Uterus (tissue), 4 donors: ENCODE data around the gene SIRT3. TPM values are rescaled to one million over a fixed set of nuclear protein-coding genes. Genes with fewer than 3 reads are reported as not detected.
A peak's percentile ranks its signal among the peaks of the same experiment; 100 is the strongest.

Source experiments
- DNase-seq, 2 donors: peaks; one replicate each; pipeline ENCODE4 v3.0.0-alpha.2; 2019 to 2020
- H3K27ac ChIP-seq, 2 donors: fragments of 200-600 bp; sonication (generic); 1 replicate in 1 of 2; 2 replicates in 1 of 2; pipeline ENCODE4 v1.5.1; 2016 to 2018
- H3K27me3 ChIP-seq, 2 donors: fragments of 200-600 bp; sonication (generic); one replicate each; pipeline ENCODE4 v1.5.1; 2018 to 2019; ENCODE audit warnings: control low read depth in 1 of 2
- H3K36me3 ChIP-seq, 2 donors: fragments of 200-600 bp; sonication (generic); one replicate each; pipeline ENCODE4 v1.5.1; 2019; ENCODE audit warnings: control low read depth in 1 of 2
- H3K4me1 ChIP-seq, 2 donors: fragments of 200-600 bp; sonication (generic); one replicate each; pipeline ENCODE4 v1.5.1; 2018 to 2019; ENCODE audit warnings: control low read depth in 1 of 2
- H3K4me3 ChIP-seq, 2 donors: fragments of 200-600 bp; sonication (generic); 1 replicate in 1 of 2; 2 replicates in 1 of 2; pipeline ENCODE4 v1.5.1; 2018 to 2019; ENCODE audit warnings: mild to moderate bottlenecking in 1 of 2
- H3K9me3 ChIP-seq, 2 donors: fragments of 200-600 bp; sonication (generic); one replicate each; pipeline ENCODE4 v1.5.1; 2019; ENCODE audit warnings: control low read depth in 1 of 2
- POLR2A ChIP-seq, 2 donors: fragments of 450-650 bp; IDR thresholded peaks; one replicate each; pipeline ENCODE4 v1.6.1; 2016; ENCODE audit warnings: antibody characterized with exemption in 2 of 2, mild to moderate bottlenecking in 1 of 2, moderate library complexity in 1 of 2
- intact Hi-C: fragments of 100-400 bp; cut with DNase I; formaldehyde crosslinking; loops from one replicate; pipeline ENCODE4 v1.15.1; 2023; ENCODE audit warnings: low total_unique reads
- total RNA-seq, 4 donors: library from RNA; depleted of rRNA in 3 of 4; stranded (reverse); fragments of >200 nt in 3 of 4; gene quantifications; one replicate each; pipeline versions ENCODE4 v1.1.0 to v1.2.4, GENCODE V29; 2014 to 2023
- TF ChIP-seq, protein P1 (sequence below), 4 experiments: fragments of 200-600 bp in 2 of 4; fragments of 450-650 bp in 2 of 4; sonication (generic) in 2 of 4; IDR thresholded peaks; one replicate each; pipeline ENCODE4 v1.5.1; 2016 to 2019; ENCODE audit warnings: antibody characterized with exemption in 4 of 4, mild to moderate bottlenecking in 2 of 4, moderate library complexity in 1 of 4
- donor health status: DM: yes; HTN: yes; CAD: no.

SIRT3 gene
- total RNA-seq, 4 donors from 2014 or later, result 1.5 to 25.9 (median 9.8) TPM

DNA sequence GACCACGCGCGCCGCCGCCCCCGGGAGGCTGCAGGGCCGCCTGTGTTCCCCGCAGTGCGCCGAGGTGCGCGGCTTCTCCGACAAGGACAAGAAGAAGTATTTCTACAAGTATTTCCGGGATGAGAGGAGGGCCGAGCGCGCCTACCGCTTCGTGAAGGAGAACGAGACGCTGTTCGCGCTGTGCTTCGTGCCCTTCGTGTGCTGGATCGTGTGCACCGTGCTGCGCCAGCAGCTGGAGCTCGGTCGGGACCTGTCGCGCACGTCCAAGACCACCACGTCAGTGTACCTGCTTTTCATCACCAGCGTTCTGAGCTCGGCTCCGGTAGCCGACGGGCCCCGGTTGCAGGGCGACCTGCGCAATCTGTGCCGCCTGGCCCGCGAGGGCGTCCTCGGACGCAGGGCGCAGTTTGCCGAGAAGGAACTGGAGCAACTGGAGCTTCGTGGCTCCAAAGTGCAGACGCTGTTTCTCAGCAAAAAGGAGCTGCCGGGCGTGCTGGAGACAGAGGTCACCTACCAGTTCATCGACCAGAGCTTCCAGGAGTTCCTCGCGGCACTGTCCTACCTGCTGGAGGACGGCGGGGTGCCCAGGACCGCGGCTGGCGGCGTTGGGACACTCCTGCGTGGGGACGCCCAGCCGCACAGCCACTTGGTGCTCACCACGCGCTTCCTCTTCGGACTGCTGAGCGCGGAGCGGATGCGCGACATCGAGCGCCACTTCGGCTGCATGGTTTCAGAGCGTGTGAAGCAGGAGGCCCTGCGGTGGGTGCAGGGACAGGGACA, 44.8 kb upstream of the SIRT3 start:
- H3K9me3 ChIP-seq, result peaks cover 0 to under 1% of the 10 kb centered on the region in 2 donors
- H3K27me3 ChIP-seq, result peaks cover 29 to 36% of the 10 kb centered on the region in 2 donors
- peaks cover 0 to 7% of the 10 kb centered on the region in 2 donors for H3K4me1 ChIP-seq
- TF ChIP-seq, protein P1, sequence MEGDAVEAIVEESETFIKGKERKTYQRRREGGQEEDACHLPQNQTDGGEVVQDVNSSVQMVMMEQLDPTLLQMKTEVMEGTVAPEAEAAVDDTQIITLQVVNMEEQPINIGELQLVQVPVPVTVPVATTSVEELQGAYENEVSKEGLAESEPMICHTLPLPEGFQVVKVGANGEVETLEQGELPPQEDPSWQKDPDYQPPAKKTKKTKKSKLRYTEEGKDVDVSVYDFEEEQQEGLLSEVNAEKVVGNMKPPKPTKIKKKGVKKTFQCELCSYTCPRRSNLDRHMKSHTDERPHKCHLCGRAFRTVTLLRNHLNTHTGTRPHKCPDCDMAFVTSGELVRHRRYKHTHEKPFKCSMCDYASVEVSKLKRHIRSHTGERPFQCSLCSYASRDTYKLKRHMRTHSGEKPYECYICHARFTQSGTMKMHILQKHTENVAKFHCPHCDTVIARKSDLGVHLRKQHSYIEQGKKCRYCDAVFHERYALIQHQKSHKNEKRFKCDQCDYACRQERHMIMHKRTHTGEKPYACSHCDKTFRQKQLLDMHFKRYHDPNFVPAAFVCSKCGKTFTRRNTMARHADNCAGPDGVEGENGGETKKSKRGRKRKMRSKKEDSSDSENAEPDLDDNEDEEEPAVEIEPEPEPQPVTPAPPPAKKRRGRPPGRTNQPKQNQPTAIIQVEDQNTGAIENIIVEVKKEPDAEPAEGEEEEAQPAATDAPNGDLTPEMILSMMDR (IDR thresholded peaks at IDR 0.05), result no peak
- TF ChIP-seq POLR2A (IDR thresholded peaks at IDR 0.05), result no peak
- no peak overlapping the region for H3K4me3 ChIP-seq
- H3K36me3 ChIP-seq, result no peaks in the 10 kb centered on the region
- intact Hi-C loops, result no loop called here
- no peak overlapping the region for H3K27ac ChIP-seq
- DNase-seq, result peak in 1 of 2 donors; percentile 8

DNA sequence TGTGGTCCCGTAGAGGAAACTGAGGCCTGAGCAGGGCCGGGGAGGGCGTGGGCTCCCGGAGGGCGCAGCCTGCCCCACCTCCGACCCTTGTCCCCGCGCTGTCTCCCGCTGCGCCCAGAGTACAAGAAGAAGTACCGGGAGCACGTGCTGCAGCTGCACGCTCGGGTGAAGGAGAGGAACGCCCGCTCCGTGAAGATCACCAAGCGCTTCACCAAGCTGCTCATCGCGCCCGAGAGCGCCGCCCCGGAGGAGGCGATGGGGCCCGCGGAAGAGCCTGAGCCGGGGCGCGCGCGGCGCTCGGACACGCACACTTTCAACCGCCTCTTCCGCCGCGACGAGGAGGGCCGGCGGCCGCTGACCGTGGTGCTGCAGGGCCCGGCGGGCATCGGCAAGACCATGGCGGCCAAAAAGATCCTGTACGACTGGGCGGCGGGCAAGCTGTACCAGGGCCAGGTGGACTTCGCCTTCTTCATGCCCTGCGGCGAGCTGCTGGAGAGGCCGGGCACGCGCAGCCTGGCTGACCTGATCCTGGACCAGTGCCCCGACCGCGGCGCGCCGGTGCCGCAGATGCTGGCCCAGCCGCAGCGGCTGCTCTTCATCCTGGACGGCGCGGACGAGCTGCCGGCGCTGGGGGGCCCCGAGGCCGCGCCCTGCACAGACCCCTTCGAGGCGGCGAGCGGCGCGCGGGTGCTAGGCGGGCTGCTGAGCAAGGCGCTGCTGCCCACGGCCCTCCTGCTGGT, 44.0 kb upstream of the SIRT3 start:
- Histone ChIP-seq H3K4me3 (no peak overlapping the region), H3K27ac (no peak overlapping the region), H3K27me3 (peaks cover 29 to 36% of the 10 kb centered on the region in 2 donors)

DNA sequence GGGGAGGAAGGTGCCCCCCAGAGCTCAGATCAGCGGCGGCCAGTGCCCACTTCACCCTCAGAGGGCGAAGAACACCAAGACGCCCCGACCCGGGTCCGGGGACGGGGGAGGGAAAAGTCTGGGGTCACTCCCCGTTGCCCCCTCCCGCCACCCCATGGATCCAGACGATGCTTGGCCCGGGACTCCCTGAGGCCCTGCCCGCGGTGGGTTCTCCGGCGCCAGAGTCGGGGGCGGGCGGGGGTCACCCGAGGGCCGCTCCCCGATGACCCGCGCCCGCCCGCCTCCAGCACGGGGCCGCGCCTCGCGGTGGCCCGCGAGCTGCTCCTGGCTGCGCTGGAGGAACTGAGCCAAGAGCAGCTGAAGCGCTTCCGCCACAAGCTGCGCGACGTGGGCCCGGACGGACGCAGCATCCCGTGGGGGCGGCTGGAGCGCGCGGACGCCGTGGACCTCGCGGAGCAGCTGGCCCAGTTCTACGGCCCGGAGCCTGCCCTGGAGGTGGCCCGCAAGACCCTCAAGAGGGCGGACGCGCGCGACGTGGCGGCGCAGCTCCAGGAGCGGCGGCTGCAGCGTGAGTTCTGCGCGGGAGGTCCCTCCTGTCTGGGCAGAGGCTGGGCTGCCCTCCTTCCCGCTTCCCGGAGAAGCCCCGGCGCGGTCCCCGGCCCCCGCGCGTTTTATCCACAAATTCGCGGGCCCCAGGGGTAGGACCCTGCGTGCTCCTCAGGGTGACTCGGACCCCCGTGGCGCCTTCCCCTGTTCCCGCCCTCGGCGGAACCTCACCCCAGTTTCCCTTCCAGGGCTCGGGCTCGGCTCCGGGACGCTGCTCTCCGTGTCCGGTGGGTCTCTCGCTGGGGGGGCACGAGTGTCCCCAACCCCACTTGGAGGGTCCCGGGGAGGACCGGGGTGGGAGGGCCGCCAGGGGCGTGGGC, 43.2 kb upstream of the SIRT3 start:
- H3K27ac ChIP-seq, result no peak overlapping the region
- H3K4me1 ChIP-seq, result peaks cover 0 to 7% of the 10 kb centered on the region in 2 donors
- DNase-seq, result no peak
- no peaks in the 10 kb centered on the region for H3K36me3 ChIP-seq
- TF ChIP-seq, protein P1 (IDR thresholded peaks at IDR 0.05), result no peak
- no peak for TF ChIP-seq POLR2A (IDR thresholded peaks at IDR 0.05)
- no peak overlapping the region for H3K4me3 ChIP-seq
- H3K9me3 ChIP-seq, result peaks cover 0 to 5% of the 10 kb centered on the region in 2 donors
- H3K27me3 ChIP-seq, result peaks cover 29 to 32% of the 10 kb centered on the region in 2 donors
- intact Hi-C loops, result no loop called here

More for the DNA sequence above, 44.0 kb upstream of the SIRT3 start:
- Histone ChIP-seq H3K4me1 (peaks cover 0 to 7% of the 10 kb centered on the region in 2 donors), H3K9me3 (peaks cover 0 to 5% of the 10 kb centered on the region in 2 donors), H3K36me3 (no peaks in the 10 kb centered on the region)
- intact Hi-C loops, result no loop called here
- DNase-seq, result peak in 1 of 2 donors; percentile 9
- TF ChIP-seq, protein P1 (IDR thresholded peaks at IDR 0.05), result no peak
- TF ChIP-seq POLR2A (IDR thresholded peaks at IDR 0.05), result no peak

DNA sequence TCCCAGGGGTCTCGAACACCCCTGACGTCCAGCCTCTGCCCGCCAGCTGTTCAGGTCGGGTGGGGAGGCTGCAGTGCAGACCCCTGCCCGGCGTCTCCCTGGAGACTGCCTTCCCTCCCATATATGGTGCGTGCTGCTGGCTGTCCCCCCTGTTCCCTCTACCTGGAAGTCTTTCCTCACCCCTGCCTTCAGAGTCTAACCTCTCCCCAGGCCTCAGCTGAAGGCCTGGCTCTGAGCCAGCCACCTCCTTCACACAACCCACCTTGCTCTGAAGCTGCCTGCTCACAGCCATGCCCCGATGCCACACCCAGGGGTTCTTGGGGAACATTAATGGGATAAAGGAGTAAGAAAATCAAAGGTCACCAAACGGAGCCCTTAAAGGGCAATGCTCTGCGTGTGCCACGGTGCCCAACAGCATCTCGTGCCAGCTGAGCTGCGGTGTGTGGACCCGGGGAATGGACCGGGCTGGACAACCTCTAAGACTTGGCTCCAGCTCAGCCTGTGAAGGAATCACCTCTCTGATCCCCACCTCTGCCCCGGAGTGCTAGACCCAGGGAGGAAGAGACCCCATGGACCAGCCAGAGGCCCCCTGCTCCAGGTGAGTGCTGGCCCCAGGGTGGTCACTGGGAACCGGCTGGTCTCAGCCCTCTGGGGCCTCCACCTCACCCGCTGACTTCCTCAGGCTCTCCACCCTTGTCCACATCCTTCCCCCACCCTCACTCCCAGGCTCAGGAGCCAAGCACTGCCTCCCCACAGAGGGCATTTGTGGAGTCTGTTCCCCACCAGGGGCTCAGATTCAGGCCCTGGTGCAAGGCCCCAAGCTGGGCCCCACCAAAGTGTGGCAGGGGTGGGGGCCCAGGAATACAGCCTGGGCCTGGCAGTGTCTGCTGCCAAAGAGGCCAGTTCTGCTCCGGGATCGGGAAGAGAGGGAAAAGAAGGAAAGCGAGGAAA, 42.1 kb upstream of the SIRT3 start, which contains the start of gene NLRP6:
NLRP6 (plus strand) TSS at position 407 of the 951 bp plus-strand sequence; CDS start at position 570, 163 bp downstream.
- peaks cover 29 to 32% of the 10 kb centered on the region in 2 donors for H3K27me3 ChIP-seq
- H3K27ac ChIP-seq, result no peak within 1 kb of the TSS
- TF ChIP-seq, protein P1 (IDR thresholded peaks at IDR 0.05), result no peak
- no peak for TF ChIP-seq POLR2A (IDR thresholded peaks at IDR 0.05)
- intact Hi-C loops, result no loop called here
- H3K36me3 ChIP-seq, result no peaks in the 10 kb centered on the region
- H3K9me3 ChIP-seq, result peaks cover 0 to 5% of the 10 kb centered on the region in 2 donors
- peaks cover 0 to 7% of the 10 kb centered on the region in 2 donors for H3K4me1 ChIP-seq
- no peak within 1 kb of the TSS for H3K4me3 ChIP-seq
- DNase-seq, result peak in 1 of 2 donors; percentile 12
